Measurements from ENCODE around the gene THEMIS2.
"Not testable (repeated sequence)": the region's sequence is repeated elsewhere in the genome, so short reads cannot be mapped to it uniquely, and the experiment has no call there.

THEMIS2 gene

GRCh38 chr1:27863538-27863915 lies 8.8 kb upstream of the THEMIS2 start:
- DNase-seq, result peak; percentile 55 to 76 (median 73)

- DNase-seq, result peak; percentile 92 to 95 (median 94)
Measured at GRCh38 chr1:27864264-27864895, 8.0 kb upstream of the THEMIS2 start.

- DNase-seq, result peak; percentile 85 to 88 (median 86)
Measured at GRCh38 chr1:27865821-27866220, 6.5 kb upstream of the THEMIS2 start.

- DNase-seq, result no peak
Measured at GRCh38 chr1:27868556-27868931, 3.8 kb upstream of the THEMIS2 start.

- peak; percentile 70 to 81 (median 71) for DNase-seq
Measured at GRCh38 chr1:27868932-27869718, 3.2 kb upstream of the THEMIS2 start.

GRCh38 chr1:27869719-27870085 lies 2.6 kb upstream of the THEMIS2 start:
- DNase-seq, result no peak

- DNase-seq, result not testable (repeated sequence)
Measured at GRCh38 chr1:27871076-27871475, 1.3 kb upstream of the THEMIS2 start.

GRCh38 chr1:27872802-27873551 lies 633 bp downstream of the THEMIS2 start:
- DNase-seq, result peak; percentile 77 to 83 (median 80)

GRCh38 chr1:27873671-27874384 lies 1.5 kb downstream of the THEMIS2 start:
- DNase-seq, result peak; percentile 80 to 90 (median 86)

- DNase-seq, result no peak
Measured at GRCh38 chr1:27876341-27877114, 4.2 kb downstream of the THEMIS2 start.

- DNase-seq, result no peak
Measured at GRCh38 chr1:27877115-27877416, 4.7 kb downstream of the THEMIS2 start.

- DNase-seq, result no peak
Measured at GRCh38 chr1:27878039-27878438, 5.7 kb downstream of the THEMIS2 start.

- no peak for DNase-seq
Measured at GRCh38 chr1:27878787-27879335, 6.5 kb downstream of the THEMIS2 start.

- no peak for DNase-seq
Measured at GRCh38 chr1:27879374-27880082, 7.2 kb downstream of the THEMIS2 start.

- DNase-seq, result no peak
Measured at GRCh38 chr1:27882543-27882903, 10.2 kb downstream of the THEMIS2 start.

GRCh38 chr1:27883536-27883935 lies 11.2 kb downstream of the THEMIS2 start:
- DNase-seq, result no peak

- DNase-seq, result peak; percentile 74 to 91 (median 80)
Measured at GRCh38 chr1:27884006-27884954, 11.9 kb downstream of the THEMIS2 start.

- peak; percentile 83 to 95 (median 89) for DNase-seq
Measured at GRCh38 chr1:27885114-27885528, 12.8 kb downstream of the THEMIS2 start.

GRCh38 chr1:27885621-27886352 lies 13.4 kb downstream of the THEMIS2 start:
- DNase-seq, result peak; percentile 87 to 97 (median 97)

- no peak for DNase-seq
Measured at GRCh38 chr1:27886353-27886679, 14.0 kb downstream of the THEMIS2 start.

All from suppressor macrophage treated with lipopolysaccharide for 1 hour (primary cell).